ENCODE measurements around the gene RNGTT.
"Not testable (repeated sequence)": the region's sequence is repeated elsewhere in the genome, so short reads cannot be mapped to it uniquely, and the experiment has no call there.

RNGTT gene

DNA sequence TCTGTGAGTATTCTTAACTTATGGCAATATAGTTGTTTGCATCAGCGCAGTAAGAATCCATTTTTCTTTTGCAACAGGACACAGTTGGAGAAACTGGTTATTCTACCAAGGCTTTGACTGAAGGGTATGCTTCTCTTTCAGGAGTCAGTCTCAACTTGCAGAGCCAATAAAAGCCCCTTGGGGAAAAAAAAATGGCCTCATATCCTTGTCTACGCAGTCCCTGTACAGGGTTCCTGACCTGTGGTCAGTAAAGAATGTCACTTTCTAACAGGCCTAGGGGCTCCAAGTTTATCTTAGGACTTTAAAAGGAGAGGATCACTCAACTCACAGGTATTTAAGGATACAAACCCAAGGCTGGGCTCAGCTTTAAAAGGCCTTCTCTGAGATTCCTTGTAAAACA is 6.9 kb upstream of the RNGTT start:
- no peak for DNase-seq (ENCODE audit: low read depth)

- DNase-seq (ENCODE audit: low read depth) = not testable (repeated sequence)
Observed at GRCh38 chr6:88969255-88969654, 5.8 kb upstream of the RNGTT start.

- no peak for DNase-seq (ENCODE audit: low read depth)
Observed at GRCh38 chr6:88967891-88968290, 4.5 kb upstream of the RNGTT start.

DNA sequence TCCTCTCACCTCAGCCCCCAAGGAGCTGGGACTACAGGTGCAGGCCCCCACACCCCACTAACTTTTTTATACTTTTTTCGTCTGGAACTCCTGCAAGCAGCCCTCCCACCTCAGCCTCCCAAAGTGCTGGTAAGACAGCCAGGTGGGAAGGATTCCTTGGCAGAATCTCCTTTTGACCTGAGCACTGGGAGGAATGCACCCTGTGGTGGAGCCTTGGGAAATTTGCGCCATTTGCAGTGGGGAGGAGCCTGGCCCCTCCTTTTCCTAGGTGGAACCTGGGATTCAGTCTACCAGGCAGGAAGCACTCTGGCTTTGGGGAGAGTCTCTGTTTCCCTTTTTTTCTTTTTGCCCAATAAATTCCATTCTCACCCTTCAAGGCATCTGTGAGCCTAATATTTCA is 2.3 kb upstream of the RNGTT start:
- DNase-seq (ENCODE audit: low read depth) = no peak

- no peak for DNase-seq (ENCODE audit: low read depth)
Observed at GRCh38 chr6:88964509-88964908, 1.1 kb upstream of the RNGTT start.

GRCh38 chr6:88958842-88959241 is 4.6 kb downstream of the RNGTT start:
- no peak for DNase-seq (ENCODE audit: low read depth)

DNA sequence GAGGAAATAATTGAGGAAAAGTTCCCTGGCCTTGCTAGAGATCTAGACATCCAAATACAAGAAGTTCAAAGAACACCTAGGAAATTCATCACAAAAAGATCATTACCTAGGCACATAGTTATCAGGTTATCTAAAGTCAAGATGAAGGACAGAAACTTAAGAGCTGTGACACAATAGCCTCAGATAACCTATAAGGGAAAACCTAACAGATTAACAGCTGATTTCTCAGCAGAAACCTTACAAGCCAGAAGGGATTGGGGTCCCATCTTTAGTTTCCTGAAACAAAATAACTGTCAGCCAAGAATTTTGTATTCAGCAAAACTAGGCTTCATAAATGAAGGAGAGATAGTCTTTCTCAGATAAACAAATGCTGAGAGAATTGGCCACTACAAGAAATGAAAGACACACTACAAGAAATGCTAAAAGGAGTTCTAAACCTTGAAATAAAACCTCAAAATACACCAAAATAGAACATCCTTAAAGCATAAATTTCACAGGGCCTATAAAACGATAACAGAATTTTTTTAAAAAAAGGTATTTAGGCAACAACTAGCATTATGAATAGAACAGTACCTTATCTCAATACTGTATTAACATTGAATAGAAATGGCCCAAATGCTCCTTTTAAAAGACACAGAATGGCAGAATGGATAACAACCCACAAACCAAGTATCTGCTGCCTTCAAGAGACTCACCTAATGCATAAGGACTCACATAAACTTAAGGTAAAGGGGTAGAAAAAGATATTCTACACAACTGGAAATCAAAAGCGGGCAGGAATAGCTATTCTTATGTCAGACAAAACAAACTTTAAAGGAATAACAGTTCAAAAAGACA is 9.7 kb downstream of the RNGTT start:
- no peak for DNase-seq (ENCODE audit: low read depth)

GRCh38 chr6:88952065-88952704 is 11.2 kb downstream of the RNGTT start:
- DNase-seq (ENCODE audit: low read depth) = no peak

GRCh38 chr6:88945415-88946008 is 17.9 kb downstream of the RNGTT start:
- no peak for DNase-seq (ENCODE audit: low read depth)

DNA sequence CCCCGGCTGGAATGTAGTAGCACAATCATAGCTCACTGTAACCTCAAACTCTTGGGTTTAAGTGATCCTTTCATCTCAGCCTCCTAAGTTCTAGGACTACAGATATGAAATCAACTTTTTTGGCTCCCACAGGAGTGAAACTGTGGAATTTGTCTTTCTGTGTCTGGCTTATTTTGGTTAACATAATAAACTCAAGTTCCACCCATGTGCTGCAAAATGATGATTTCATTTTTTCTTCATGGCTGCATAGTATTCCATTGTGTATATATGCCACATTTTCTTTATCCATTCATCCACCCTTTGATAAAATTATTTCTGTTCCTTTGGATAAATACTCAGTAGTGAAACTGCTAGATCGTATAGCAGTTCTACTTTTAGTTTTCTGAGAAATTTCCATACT is 29.9 kb downstream of the RNGTT start:
- DNase-seq (ENCODE audit: low read depth) = no peak

DNA sequence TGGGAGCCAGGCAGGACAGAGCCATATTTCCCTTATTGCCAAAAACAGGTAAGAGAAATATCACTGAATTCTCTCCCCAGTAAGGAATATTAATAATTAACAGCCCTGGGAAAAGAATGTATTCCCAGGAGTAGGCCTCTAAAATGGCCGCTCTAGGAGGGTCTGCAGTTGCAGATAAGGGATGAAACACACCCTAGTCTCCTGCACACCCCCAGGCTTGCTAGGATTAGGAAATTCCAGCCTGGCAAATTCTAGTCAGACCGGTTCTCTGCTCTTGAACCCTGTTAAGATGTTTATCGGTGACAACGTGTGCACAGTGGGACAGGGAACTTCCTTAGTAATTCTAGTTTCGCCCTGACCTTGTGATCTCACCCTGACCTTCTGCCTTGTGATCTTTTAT is 31.4 kb downstream of the RNGTT start:
- DNase-seq (ENCODE audit: low read depth) = not testable (repeated sequence)

- no peak for DNase-seq (ENCODE audit: low read depth)
Observed at GRCh38 chr6:88922775-88923548, 40.5 kb downstream of the RNGTT start.

DNA sequence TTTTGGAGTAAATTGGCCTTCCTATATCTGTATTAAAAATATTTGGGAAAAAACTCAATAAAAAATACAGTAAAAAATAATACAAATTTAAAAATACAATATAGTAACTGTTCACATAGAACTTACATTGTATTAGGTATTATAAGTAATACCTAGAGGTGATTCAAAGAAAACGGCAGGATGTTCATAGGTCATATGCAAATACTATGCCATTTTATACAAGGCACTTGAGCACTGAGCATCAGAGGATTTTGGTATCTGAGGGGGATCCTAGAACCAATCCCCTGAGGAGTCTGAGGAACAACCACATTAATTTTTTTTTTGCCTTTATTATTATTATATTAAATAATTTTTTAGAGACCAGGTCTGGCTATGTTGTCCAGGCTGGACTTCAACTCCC is 41.7 kb downstream of the RNGTT start:
- DNase-seq (ENCODE audit: low read depth) = no peak

GRCh38 chr6:88920774-88921733 is 42.4 kb downstream of the RNGTT start:
- DNase-seq (ENCODE audit: low read depth) = no peak

- no peak for DNase-seq (ENCODE audit: low read depth)
Observed at GRCh38 chr6:88920088-88920487, 43.3 kb downstream of the RNGTT start.

DNA sequence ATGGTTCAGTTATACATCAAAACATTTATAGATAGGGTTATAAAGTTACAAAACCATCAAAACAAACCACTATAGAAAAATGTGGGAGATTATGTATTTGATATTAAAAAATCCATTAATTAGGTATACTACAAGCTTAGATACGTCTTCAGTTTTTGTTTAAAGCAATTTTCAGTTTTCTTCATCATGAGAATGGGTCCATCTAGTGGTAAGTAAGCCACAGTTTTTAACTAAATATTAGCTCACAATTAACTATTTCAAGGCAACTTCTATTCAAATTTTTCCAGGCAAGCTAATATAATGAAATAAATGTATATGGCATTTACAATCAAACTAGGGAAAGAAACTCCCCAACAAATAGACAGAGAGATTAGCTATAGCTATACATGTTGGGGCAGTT is 44.4 kb downstream of the RNGTT start:
- DNase-seq (ENCODE audit: low read depth) = no peak

GRCh38 chr6:88916615-88917208 is 46.7 kb downstream of the RNGTT start:
- DNase-seq (ENCODE audit: low read depth) = no peak

GRCh38 chr6:88914895-88915598 is 48.4 kb downstream of the RNGTT start:
- DNase-seq (ENCODE audit: low read depth) = no peak

DNA sequence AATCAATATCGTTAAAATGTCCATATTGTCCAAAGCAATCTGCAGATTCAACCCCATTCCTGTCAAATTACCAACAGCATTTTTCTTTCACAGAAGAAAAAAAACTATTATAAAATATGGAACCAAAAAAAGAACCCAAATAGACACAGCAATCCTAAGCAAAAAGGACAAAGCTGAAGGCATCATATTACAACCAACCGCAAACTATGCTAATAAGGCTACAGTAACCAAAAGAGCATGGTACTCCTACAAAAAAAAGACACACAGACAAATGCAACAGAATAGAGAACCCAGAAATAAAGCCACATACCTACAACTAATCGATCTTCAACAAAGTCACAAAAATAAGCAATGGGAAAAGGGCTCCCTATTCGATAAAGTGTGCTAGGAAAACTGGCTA is 49.2 kb downstream of the RNGTT start:
- DNase-seq (ENCODE audit: low read depth) = no peak

DNA sequence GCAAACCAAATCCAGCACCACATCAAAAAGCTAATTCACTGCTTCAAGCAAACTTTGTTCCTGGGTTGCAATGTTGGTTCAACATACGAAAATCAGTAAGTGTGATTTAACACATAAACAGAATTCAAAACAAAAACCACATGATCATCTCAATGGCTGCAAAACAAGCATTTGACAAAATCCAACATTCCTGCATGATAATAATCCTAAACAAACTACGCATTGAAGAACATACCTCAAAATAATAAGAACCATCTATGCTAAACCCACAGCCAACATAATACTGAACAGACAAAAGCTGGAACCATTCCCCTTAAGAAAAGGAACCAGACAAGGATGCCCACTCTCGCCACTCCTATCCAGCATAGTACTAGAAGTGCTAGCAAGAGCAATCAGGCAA is 49.9 kb downstream of the RNGTT start:
- no peak for DNase-seq (ENCODE audit: low read depth)

All from stimulated activated CD8-positive, alpha-beta memory T cell treated with anti-CD3 and anti-CD28 coated beads, Interleukin-12 subunit alpha, Interleukin-12 subunit beta, amount 100 ng/mL, for 1 hour (primary cell).